VCaP (cell line): ENCODE results near the gene FMN1.
A peak's percentile ranks its signal among the peaks of the same experiment; 100 is the strongest.

Source experiments
- H3K27ac ChIP-seq: fragments of 450-650 bp; 2 replicates; pipeline ENCODE4 v1.5.1; 2017
- TF ChIP-seq, protein P1 (sequence below): fragments of 450-650 bp; conservative IDR thresholded peaks from 2 replicates; pipeline ENCODE4 v1.5.1; 2017; ENCODE audit warnings: mild to moderate bottlenecking, moderate library complexity

The FMN1 gene

DNA sequence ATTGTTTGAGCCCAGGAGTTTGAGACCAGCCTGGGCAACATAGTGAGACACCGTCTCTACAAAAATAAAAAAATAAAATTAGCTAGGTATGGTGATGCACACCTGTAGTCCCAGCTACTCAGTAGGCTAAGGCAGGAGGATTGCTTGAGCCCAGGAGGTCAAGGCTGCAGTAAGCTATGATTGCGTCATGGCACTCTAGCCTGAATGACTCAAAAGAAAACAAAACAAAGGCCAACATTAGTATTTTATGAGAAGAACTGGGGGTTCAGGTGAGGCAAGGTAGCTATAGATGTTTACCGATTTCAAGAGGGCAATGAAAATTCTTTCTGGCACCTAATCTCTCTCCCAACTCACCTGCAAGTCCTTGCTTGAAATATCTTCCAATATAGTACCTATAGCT, 399.5 kb downstream of the FMN1 start:
- H3K27ac ChIP-seq, result peak overlapping the region; percentile 46
- TF ChIP-seq, protein P1, sequence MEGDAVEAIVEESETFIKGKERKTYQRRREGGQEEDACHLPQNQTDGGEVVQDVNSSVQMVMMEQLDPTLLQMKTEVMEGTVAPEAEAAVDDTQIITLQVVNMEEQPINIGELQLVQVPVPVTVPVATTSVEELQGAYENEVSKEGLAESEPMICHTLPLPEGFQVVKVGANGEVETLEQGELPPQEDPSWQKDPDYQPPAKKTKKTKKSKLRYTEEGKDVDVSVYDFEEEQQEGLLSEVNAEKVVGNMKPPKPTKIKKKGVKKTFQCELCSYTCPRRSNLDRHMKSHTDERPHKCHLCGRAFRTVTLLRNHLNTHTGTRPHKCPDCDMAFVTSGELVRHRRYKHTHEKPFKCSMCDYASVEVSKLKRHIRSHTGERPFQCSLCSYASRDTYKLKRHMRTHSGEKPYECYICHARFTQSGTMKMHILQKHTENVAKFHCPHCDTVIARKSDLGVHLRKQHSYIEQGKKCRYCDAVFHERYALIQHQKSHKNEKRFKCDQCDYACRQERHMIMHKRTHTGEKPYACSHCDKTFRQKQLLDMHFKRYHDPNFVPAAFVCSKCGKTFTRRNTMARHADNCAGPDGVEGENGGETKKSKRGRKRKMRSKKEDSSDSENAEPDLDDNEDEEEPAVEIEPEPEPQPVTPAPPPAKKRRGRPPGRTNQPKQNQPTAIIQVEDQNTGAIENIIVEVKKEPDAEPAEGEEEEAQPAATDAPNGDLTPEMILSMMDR, result no peak

DNA sequence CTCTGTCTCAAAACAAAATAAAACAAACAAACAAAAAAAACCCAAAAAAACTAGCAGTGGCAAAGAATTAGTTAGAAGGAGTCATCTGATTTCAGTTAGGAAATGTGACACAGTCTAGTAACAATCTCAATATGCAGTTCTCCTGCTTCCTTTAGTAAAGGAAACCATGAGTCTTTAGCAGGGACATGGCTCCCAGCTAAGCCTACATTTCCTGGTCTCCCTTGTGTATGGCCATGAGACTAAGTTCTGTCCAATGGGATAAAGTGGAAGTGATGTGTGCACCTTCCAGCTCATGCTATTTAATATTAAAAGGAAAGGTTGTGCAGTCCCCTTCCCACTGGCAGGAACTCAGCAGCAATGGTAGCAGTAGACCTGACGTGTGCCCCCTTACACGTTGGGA, 402.1 kb downstream of the FMN1 start:
- TF ChIP-seq, protein P1, result no peak
- no peak overlapping the region for H3K27ac ChIP-seq

DNA sequence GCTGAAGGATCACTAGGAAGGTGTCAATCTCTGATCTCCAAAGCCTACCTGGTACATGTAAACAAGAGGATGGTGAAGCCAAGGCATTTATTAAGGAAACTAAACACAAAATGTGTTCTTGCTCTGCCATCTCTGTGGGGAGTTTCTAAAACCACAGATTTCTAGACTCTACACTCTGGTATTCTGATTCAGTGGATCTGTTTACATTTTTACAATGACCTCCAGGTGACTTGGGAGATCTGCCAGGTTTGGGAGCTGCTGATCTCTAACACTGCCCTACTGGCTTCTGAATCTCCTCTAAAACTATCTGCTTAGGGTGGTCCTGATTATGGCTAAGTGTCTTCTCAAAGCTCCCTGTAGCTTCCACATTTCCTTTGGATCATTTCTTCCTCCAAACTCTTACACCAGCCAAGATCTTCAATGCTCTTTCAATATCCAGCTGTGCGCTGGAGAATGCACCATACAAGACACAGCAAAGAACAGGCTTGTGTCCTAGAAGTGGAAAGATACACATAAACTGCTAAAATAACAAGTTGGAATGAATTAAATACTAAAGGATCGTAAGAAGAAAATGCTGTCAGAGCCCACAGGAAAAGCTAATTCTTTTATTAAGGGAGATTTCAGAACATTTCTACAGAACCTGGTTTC, 404.0 kb downstream of the FMN1 start:
- TF ChIP-seq, protein P1, result no peak
- H3K27ac ChIP-seq, result no peak overlapping the region

DNA sequence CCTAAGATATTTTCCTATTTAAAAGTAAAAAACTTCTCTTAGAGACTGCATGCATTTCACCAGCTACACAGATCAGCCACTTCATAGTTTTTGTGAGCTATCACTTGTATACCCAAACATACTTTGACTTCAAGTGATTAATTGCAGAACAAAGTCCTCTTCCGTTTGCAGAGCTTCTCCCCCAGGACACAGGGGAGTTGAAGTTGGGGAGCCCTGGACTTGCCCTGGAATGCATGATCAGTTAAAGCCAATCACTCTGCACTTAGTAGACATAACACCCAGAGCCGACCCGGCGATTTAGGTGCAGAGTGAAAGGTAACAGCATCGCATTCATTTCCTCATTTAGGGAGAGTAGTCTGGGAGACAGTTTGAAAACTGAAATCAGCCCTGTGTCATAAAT, 406.6 kb downstream of the FMN1 start:
- TF ChIP-seq, protein P1, result no peak
- no peak overlapping the region for H3K27ac ChIP-seq

DNA sequence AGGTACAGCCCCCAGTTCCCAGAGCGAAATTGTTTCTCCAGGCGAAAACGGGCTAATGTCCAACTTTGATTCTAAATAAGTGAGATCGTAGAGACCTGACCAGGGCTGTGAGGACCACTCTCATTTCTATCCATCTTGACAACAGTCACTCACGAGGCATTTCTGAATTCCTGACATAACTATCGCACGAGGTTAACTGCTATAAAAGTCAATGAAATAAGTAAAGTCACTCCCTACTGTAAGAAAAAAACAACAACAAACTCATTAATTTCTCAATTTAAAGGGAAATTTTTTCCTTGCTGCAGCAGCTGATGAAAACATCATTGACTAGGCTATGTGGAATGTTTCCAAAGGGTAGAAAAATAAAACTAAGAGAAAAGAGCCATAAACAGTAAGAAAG, 407.6 kb downstream of the FMN1 start:
- H3K27ac ChIP-seq, result no peak overlapping the region

DNA sequence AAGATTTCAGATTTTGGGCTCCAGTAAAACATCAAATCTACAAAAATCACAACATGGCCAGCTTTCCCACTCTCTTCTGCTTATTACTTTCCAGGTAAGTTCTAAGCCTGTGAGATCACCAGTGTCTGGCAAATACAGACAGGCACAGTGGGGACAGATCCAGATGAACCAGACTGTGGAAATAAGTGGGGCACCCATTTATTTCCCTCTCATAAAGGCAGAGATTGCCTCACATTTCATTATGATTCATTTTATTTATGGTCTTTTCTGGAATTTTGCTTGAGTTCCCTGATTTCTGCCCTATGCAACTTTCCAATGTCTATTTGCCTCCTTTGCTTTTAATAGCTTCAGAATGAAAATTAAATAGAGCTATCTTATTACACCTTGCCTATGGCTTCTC, 409.9 kb downstream of the FMN1 start:
- TF ChIP-seq, protein P1, result no peak
- no peak overlapping the region for H3K27ac ChIP-seq

More for the DNA sequence above, 407.6 kb downstream of the FMN1 start:
- TF ChIP-seq, protein P1, result no peak

DNA sequence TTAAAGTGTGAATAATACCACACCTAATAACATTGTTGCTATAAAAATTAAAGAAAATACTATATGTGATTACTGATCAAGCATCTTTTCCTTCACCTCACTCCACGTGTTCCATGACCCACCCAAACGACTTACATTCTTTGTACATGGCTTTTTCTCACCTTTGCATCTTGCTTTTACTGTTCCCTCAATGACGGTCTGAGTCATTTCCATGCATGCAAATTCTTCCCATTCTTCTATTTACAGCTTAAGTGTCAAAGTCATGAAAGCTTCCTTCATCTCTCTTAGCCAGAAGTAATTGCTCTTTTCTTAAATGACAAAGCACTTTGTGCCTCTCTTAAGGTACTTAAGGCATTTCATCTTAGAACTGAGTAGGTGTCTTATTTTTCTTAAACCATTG, 412.7 kb downstream of the FMN1 start:
- TF ChIP-seq, protein P1, result no peak
- peak overlapping the region; percentile 15; the same call in 1 of the 2 replicates for H3K27ac ChIP-seq
